Osteocyte (in vitro differentiated cells): ENCODE data around the gene NDUFAF7. TPM values are rescaled to one million over a fixed set of nuclear protein-coding genes. Genes with fewer than 3 reads are reported as not detected.

Experiments used
- DNase-seq: peaks from one replicate; pipeline ENCODE4 v3.0.0; 2021; ENCODE audit warnings: mixed read lengths; ENCODE audit not compliant: unreplicated experiment; ENCODE audit errors: extremely low spot score
- H3K27ac Mint-ChIP-seq: one replicate; pipeline ENCODE4 v1.8.0; 2021; ENCODE audit warnings: mild to moderate bottlenecking, mixed read lengths; ENCODE audit not compliant: unreplicated experiment
- H3K27me3 Mint-ChIP-seq: one replicate; pipeline ENCODE4 v1.8.0; 2021; ENCODE audit warnings: mixed read lengths; ENCODE audit not compliant: unreplicated experiment
- H3K36me3 Mint-ChIP-seq: one replicate; pipeline ENCODE4 v1.8.0; 2021; ENCODE audit warnings: mixed read lengths; ENCODE audit not compliant: unreplicated experiment
- H3K4me1 Mint-ChIP-seq: one replicate; pipeline ENCODE4 v1.8.0; 2021; ENCODE audit warnings: mixed read lengths; ENCODE audit not compliant: unreplicated experiment
- H3K4me3 Mint-ChIP-seq: one replicate; pipeline ENCODE4 v1.8.0; 2021; ENCODE audit warnings: mild to moderate bottlenecking, moderate library complexity, mixed read lengths; ENCODE audit not compliant: unreplicated experiment
- H3K9me3 Mint-ChIP-seq: one replicate; pipeline ENCODE4 v1.8.0; 2021; ENCODE audit warnings: mixed read lengths; ENCODE audit not compliant: unreplicated experiment
- CTCF ChIP-seq: fragments of 200-600 bp; sonication (generic); IDR thresholded peaks from 2 replicates; pipeline ENCODE4 v1.5.0; 2021; ENCODE audit warnings: antibody characterized with exemption, mild to moderate bottlenecking, moderate library complexity
- long read RNA-seq: library from polyadenylated mRNA; unstranded; transcript quantifications from one replicate; pipeline ENCODE4 v2.0.0, GENCODE V29; 2021
- total RNA-seq: library from RNA; stranded (reverse); gene quantifications from 2 replicates; pipeline ENCODE4 v1.2.1, GENCODE V29; 2021

Gene NDUFAF7
- 17.8 and 17.9 TPM in 2 replicates for total RNA-seq
- long read RNA-seq, transcript NDUFAF7-201 (10 exons, 2,176 nt) = major isoform, 50 of 109 reads
- long read RNA-seq, partial matches to known transcripts = 8 of 109 reads
- long read RNA-seq, other reads (novel, unspliced or antisense) = 51 of 109 reads

- no peak for TF ChIP-seq CTCF
- peak; percentile 93 for DNase-seq
- Mint-ChIP-seq H3K27ac (no peak within 1 kb of the TSS), H3K27me3 (no peaks in the 10 kb centered on the region), H3K4me1 (peaks cover 13% of the 10 kb centered on the region), H3K9me3 (no peaks in the 10 kb centered on the region), H3K4me3 (no peak within 1 kb of the TSS), H3K36me3 (peaks cover 32% of the 10 kb centered on the region)
These were observed at the start of gene NDUFAF7, which contains the start of gene CEBPZ for GRCh38 chr2:37231241-37232130. Gene NDUFAF7 (plus strand): TSS chr2:37231658. CDS start chr2:37231706, 48 bp downstream. Gene CEBPZ (minus strand): TSS chr2:37231596. CDS start chr2:37231567, 29 bp downstream.

GRCh38 chr2:37181726-37182684 lies 49.5 kb upstream of the NDUFAF7 start:
- H3K27ac Mint-ChIP-seq = no peak overlapping the region
- H3K9me3 Mint-ChIP-seq = no peaks in the 10 kb centered on the region
- H3K4me3 Mint-ChIP-seq = no peak overlapping the region
- TF ChIP-seq CTCF = no peak
- DNase-seq = no peak
- no peaks in the 10 kb centered on the region for H3K4me1 Mint-ChIP-seq
- no peaks in the 10 kb centered on the region for H3K36me3 Mint-ChIP-seq
- H3K27me3 Mint-ChIP-seq = peaks cover 19% of the 10 kb centered on the region

GRCh38 chr2:37188570-37188969 lies 42.9 kb upstream of the NDUFAF7 start, which contains the start of gene SULT6B1:
Gene SULT6B1 (minus strand): TSS chr2:37188670. CDS start chr2:37188640, 30 bp downstream.
- Mint-ChIP-seq H3K9me3 (no peaks in the 10 kb centered on the region), H3K27me3 (peaks cover 10% of the 10 kb centered on the region), H3K27ac (no peak within 1 kb of the TSS), H3K4me1 (peaks cover 10% of the 10 kb centered on the region), H3K4me3 (no peak within 1 kb of the TSS), H3K36me3 (no peaks in the 10 kb centered on the region)
- DNase-seq = no peak
- TF ChIP-seq CTCF = no peak

GRCh38 chr2:37189452-37190153 lies 41.9 kb upstream of the NDUFAF7 start:
- TF ChIP-seq CTCF = no peak
- H3K27ac Mint-ChIP-seq = peak overlapping the region; percentile 78
- H3K27me3 Mint-ChIP-seq = peaks cover 9% of the 10 kb centered on the region
- no peak for DNase-seq
- no peak overlapping the region for H3K4me3 Mint-ChIP-seq
- peaks cover 10% of the 10 kb centered on the region for H3K4me1 Mint-ChIP-seq
- H3K9me3 Mint-ChIP-seq = no peaks in the 10 kb centered on the region
- no peaks in the 10 kb centered on the region for H3K36me3 Mint-ChIP-seq
